ENCODE results near the gene DGKD.

Gene DGKD

GRCh38 chr2:233513953-233514655, 159.8 kb downstream of the DGKD start:
- no peak for DNase-seq

GRCh38 chr2:233519787-233520611, 165.7 kb downstream of the DGKD start:
- no peak for DNase-seq
